Adrenal gland (tissue), 5 donors: ENCODE measurements around the gene CROCC.

Source experiments
- CTCF ChIP-seq, 6 experiments: fragments of 450-650 bp in 4 of 6; fragments of 200-600 bp in 2 of 6; sonication (generic) in 1 of 6; IDR thresholded peaks; 1 replicate in 5 of 6; 2 replicates in 1 of 6; pipeline versions ENCODE4 v1.5.1 to v1.8.0; 2016 to 2021; ENCODE audit warnings: antibody characterized with exemption in 6 of 6, mild to moderate bottlenecking in 2 of 6, moderate library complexity in 1 of 6
- POLR2A ChIP-seq, 2 donors: fragments of 450-650 bp; IDR thresholded peaks; one replicate each; pipeline ENCODE4 v1.6.1; 2017; ENCODE audit warnings: antibody characterized with exemption in 2 of 2, mild to moderate bottlenecking in 2 of 2, moderate library complexity in 1 of 2
- donor health status: DM: no; HTN: no; CAD: no.

- no peak for TF ChIP-seq CTCF (IDR thresholded peaks at IDR 0.05)
- TF ChIP-seq POLR2A (IDR thresholded peaks at IDR 0.05), result no peak
Measured at GRCh38 chr1:16922885-16923431, 1.2 kb downstream of the CROCC start.
